Breast epithelium (tissue), 4 donors: ENCODE results near the gene CAAP1. TPM values are rescaled to one million over a fixed set of nuclear protein-coding genes. Genes with fewer than 3 reads are reported as not detected.

Experiments used
- DNase-seq, 2 donors: peaks; one replicate each; pipeline ENCODE4 v3.0.0-alpha.2; 2019; ENCODE audit warnings: low spot score in 2 of 2
- H3K27ac ChIP-seq, 2 donors: fragments of 200-600 bp; sonication (generic) in 1 of 2; one replicate each; pipeline ENCODE4 v1.5.1; 2016 to 2019; ENCODE audit warnings: mild to moderate bottlenecking in 1 of 2
- H3K27me3 ChIP-seq, 2 donors: fragments of 200-600 bp; sonication (generic) in 1 of 2; one replicate each; pipeline versions ENCODE4 v1.5.1 to v1.6.0; 2017 to 2019; ENCODE audit warnings: control low read depth in 1 of 2, mild to moderate bottlenecking in 1 of 2
- H3K36me3 ChIP-seq: fragments of 200-600 bp; one replicate; pipeline ENCODE4 v1.5.1; 2019
- H3K4me1 ChIP-seq, 2 donors: fragments of 200-600 bp; sonication (generic); one replicate each; pipeline ENCODE4 v1.5.1; 2016 to 2019; ENCODE audit warnings: control low read depth in 1 of 2
- H3K4me3 ChIP-seq, 3 donors: fragments of 200-600 bp; sonication (generic); 1 replicate in 2 of 3; 2 replicates in 1 of 3; pipeline ENCODE4 v1.5.1; 2016 to 2019; ENCODE audit warnings: mild to moderate bottlenecking in 3 of 3, moderate library complexity in 2 of 3
- H3K9me3 ChIP-seq, 2 donors: fragments of 200-600 bp; sonication (generic) in 1 of 2; one replicate each; pipeline ENCODE4 v1.5.1; 2016 to 2019; ENCODE audit warnings: control low read depth in 1 of 2
- CTCF ChIP-seq, 3 donors: fragments of 450-650 bp; IDR thresholded peaks; one replicate each; pipeline ENCODE4 v1.5.1; 2016 to 2017; ENCODE audit warnings: antibody characterized with exemption in 3 of 3, mild to moderate bottlenecking in 3 of 3, moderate library complexity in 3 of 3
- POLR2A ChIP-seq: fragments of 450-650 bp; IDR thresholded peaks from one replicate; pipeline ENCODE4 v1.6.1; 2016; ENCODE audit warnings: antibody characterized with exemption, mild to moderate bottlenecking, moderate library complexity
- POLR2AphosphoS5 ChIP-seq, 3 donors: sonication (generic); formaldehyde crosslinking; IDR thresholded peaks; one replicate each; pipeline ENCODE4 v1.6.1; 2017; ENCODE audit warnings: antibody characterized with exemption in 3 of 3
- intact Hi-C: fragments of 100-400 bp; cut with DNase I; formaldehyde crosslinking; loops from one replicate; pipeline ENCODE4 v1.15.1; 2023; ENCODE audit warnings: low total_unique reads
- total RNA-seq, 3 donors: library from RNA; depleted of rRNA; stranded (reverse); fragments of >200 nt; gene quantifications; one replicate each; pipeline ENCODE4 v1.1.0, GENCODE V29; 2016

Gene CAAP1
- total RNA-seq, 3 donors from 2014 or later = 12.3 to 26.8 (median 19.7) TPM

GRCh38 chr9:26935847-26936246 lies 43.2 kb upstream of the CAAP1 start:
- no peaks in the 10 kb centered on the region for H3K36me3 ChIP-seq
- intact Hi-C loops = no loop called here
- H3K9me3 ChIP-seq = peaks cover 0 to 11% of the 10 kb centered on the region in 2 donors
- no peaks in the 10 kb centered on the region for H3K4me1 ChIP-seq
- DNase-seq = no peak
- H3K27me3 ChIP-seq = no peaks in the 10 kb centered on the region
- TF ChIP-seq POLR2AphosphoS5 (IDR thresholded peaks at IDR 0.05) = no peak
- no peak for TF ChIP-seq POLR2A
- TF ChIP-seq CTCF (IDR thresholded peaks at IDR 0.05) = no peak
- no peak overlapping the region for H3K27ac ChIP-seq
- H3K4me3 ChIP-seq = no peak overlapping the region

GRCh38 chr9:26928902-26929495 lies 36.4 kb upstream of the CAAP1 start:
- Histone ChIP-seq H3K27me3 (no peaks in the 10 kb centered on the region), H3K9me3 (no peaks in the 10 kb centered on the region), H3K36me3 (peaks cover 8% of the 10 kb centered on the region), H3K4me3 (no peak overlapping the region), H3K27ac (no peak overlapping the region), H3K4me1 (no peaks in the 10 kb centered on the region)
- intact Hi-C loops = no loop called here
- no peak for DNase-seq
- TF ChIP-seq POLR2AphosphoS5 (IDR thresholded peaks at IDR 0.05) (no peak), POLR2A (no peak), CTCF (IDR thresholded peaks at IDR 0.05) (no peak)

GRCh38 chr9:26925609-26926008 lies 33.0 kb upstream of the CAAP1 start:
- no peak for DNase-seq
- intact Hi-C loops = no loop called here
- Histone ChIP-seq H3K4me1 (no peaks in the 10 kb centered on the region), H3K36me3 (peaks cover 8% of the 10 kb centered on the region), H3K9me3 (no peaks in the 10 kb centered on the region), H3K4me3 (no peak overlapping the region), H3K27me3 (no peaks in the 10 kb centered on the region), H3K27ac (no peak overlapping the region)
- TF ChIP-seq POLR2AphosphoS5 (IDR thresholded peaks at IDR 0.05) (no peak), CTCF (IDR thresholded peaks at IDR 0.05) (no peak), POLR2A (no peak)

GRCh38 chr9:26919698-26920097 lies 27.1 kb upstream of the CAAP1 start:
- H3K36me3 ChIP-seq = no peaks in the 10 kb centered on the region
- no peaks in the 10 kb centered on the region for H3K27me3 ChIP-seq
- H3K9me3 ChIP-seq = no peaks in the 10 kb centered on the region
- no peak overlapping the region for H3K27ac ChIP-seq
- DNase-seq = no peak
- no peaks in the 10 kb centered on the region for H3K4me1 ChIP-seq
- H3K4me3 ChIP-seq = no peak overlapping the region
- intact Hi-C loops = no loop called here
- no peak for TF ChIP-seq POLR2A
- TF ChIP-seq CTCF (IDR thresholded peaks at IDR 0.05) = no peak
- TF ChIP-seq POLR2AphosphoS5 (IDR thresholded peaks at IDR 0.05) = no peak

- no peaks in the 10 kb centered on the region for H3K36me3 ChIP-seq
Measured at GRCh38 chr9:26913138-26913668, 20.6 kb upstream of the CAAP1 start.

More at GRCh38 chr9:26913138-26913668, 20.6 kb upstream of the CAAP1 start:
- intact Hi-C loops = no loop called here
- Histone ChIP-seq H3K4me1 (no peaks in the 10 kb centered on the region), H3K9me3 (no peaks in the 10 kb centered on the region), H3K27ac (no peak overlapping the region), H3K27me3 (no peaks in the 10 kb centered on the region), H3K4me3 (no peak overlapping the region)
- TF ChIP-seq POLR2A = no peak
- TF ChIP-seq CTCF (IDR thresholded peaks at IDR 0.05) = no peak
- TF ChIP-seq POLR2AphosphoS5 (IDR thresholded peaks at IDR 0.05) = no peak
- no peak for DNase-seq
